ENCODE measurements around the gene CDH23. TPM values are rescaled to one million over a fixed set of nuclear protein-coding genes. Genes with fewer than 3 reads are reported as not detected.

The CDH23 gene
- total and polyA plus RNA-seq, 8 donors = 3.4 to 64.6 (median 9.9) TPM

DNA sequence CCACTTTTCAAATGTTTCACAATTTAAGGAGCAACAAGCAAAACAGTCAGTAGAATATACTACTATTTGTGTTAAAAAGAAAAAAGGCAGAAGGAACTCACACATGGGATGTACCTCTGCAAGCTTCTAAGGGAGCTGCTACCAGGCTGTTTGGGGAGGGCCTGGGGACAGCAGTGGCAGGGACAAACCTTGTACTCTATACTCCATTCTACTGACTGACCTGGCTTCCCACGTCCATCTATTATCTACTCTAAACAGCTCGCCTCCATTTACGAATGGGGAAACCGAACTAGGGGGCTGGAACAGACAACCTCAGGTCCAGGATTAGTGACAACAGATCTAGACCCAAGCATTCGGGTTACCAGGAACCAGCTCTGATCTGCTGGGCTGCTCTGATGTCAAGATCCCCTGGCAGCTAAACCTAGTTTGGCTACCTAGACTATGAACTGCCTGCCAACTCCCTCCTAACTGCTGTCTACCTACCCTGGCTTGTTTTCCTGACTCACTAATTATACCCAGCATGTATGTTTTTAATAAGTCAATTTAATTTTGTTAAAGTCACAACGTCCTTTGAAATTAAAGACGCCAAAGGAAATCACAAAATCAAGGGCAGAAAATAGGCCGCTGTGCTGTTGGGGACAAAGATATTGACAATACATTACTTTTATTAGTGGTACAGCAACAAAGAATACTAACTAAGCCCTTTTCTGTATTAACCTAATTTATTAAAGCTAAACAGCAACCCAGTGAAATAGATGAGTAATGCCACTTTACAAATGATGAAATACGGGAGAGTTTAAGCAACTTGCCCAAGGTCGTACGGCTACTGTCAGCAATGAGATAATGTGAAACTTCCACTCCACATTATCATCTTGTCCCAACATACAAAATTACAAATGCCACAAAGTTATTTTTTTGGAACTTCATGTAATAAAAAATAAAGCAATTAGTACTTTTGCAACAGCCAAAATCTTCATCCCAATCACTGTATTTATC is 449.0 kb downstream of the CDH23 start:
- TF ChIP-seq, protein P1, sequence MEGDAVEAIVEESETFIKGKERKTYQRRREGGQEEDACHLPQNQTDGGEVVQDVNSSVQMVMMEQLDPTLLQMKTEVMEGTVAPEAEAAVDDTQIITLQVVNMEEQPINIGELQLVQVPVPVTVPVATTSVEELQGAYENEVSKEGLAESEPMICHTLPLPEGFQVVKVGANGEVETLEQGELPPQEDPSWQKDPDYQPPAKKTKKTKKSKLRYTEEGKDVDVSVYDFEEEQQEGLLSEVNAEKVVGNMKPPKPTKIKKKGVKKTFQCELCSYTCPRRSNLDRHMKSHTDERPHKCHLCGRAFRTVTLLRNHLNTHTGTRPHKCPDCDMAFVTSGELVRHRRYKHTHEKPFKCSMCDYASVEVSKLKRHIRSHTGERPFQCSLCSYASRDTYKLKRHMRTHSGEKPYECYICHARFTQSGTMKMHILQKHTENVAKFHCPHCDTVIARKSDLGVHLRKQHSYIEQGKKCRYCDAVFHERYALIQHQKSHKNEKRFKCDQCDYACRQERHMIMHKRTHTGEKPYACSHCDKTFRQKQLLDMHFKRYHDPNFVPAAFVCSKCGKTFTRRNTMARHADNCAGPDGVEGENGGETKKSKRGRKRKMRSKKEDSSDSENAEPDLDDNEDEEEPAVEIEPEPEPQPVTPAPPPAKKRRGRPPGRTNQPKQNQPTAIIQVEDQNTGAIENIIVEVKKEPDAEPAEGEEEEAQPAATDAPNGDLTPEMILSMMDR (IDR thresholded peaks at IDR 0.05) = no peak
- peak; percentile 27 to 41 (median 30) for ATAC-seq
- H3K4me1 ChIP-seq = peaks cover 17 to 58% (median 44%) of the 10 kb centered on the region in 3 donors
- intact Hi-C loops (cut with DNase I) = no loop called here
- no peaks in the 10 kb centered on the region for H3K36me3 ChIP-seq
- H3K27ac ChIP-seq = peak overlapping the region in 2 of 4 donors; percentile 30 to 98
- no peaks in the 10 kb centered on the region for H3K27me3 ChIP-seq
- no peak for DNase-seq
- H3K9me3 ChIP-seq = no peaks in the 10 kb centered on the region
- no peak overlapping the region for H3K4me3 ChIP-seq
- no peak for FAIRE-seq
- 41 to 42% methylated on average over 11 of the region's 11 CpGs for WGBS, 2 donors

DNA sequence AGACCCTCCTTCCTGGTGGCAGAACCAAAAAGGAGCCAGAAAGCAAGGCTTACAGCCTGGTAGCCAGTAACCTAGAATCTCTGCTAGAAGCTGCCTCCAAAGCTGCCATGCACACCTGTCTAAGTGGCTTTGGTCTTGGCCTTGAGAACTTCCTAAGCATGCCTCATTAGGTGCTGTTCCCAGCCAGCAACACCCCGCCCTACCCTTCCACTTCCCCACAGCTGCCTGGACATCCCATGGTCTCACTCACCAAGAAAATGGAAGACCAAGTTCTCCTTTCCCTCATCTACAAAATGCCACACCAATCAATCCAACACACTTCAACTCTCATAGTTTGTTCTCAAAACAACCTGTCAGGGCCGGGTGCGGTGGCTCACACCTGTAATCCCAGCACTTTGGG is 450.1 kb downstream of the CDH23 start:
- peak in 3 of 6 donors; percentile 64 to 68 (median 67) for DNase-seq
- H3K36me3 ChIP-seq = no peaks in the 10 kb centered on the region
- H3K27ac ChIP-seq = peak overlapping the region in 3 of 4 donors; percentile 5 to 98 (median 48)
- peak in 2 of 4 donors; percentile 31 to 38 for ATAC-seq
- H3K9me3 ChIP-seq = no peaks in the 10 kb centered on the region
- intact Hi-C loops (cut with DNase I) = no loop called here
- H3K4me3 ChIP-seq = no peak overlapping the region
- no peak for FAIRE-seq
- TF ChIP-seq, protein P1 (IDR thresholded peaks at IDR 0.05) = no peak
- H3K4me1 ChIP-seq = peaks cover 17 to 55% (median 44%) of the 10 kb centered on the region in 3 donors
- 53 to 55% methylated on average over 3 of the region's 3 CpGs for WGBS, 2 donors
- H3K27me3 ChIP-seq = no peaks in the 10 kb centered on the region

DNA sequence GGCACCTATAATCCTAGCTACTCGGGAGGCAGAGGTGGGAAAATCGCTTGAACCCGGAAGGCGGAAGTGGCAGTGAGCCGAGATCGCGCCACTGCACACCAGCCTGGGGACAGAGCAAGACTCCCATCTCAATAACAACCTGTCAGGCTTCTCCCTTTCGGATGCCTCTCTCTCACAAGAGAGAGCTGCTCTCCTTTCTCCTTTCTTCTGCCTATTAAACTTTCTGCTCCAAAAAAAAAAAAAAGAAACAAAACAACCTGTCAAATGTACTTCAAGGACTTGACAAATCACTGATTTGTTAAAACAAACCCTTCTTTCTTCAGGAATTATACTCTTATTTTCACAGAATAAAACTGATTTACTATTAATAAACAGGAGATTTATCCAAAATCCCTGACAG is 450.7 kb downstream of the CDH23 start:
- TF ChIP-seq, protein P1 (IDR thresholded peaks at IDR 0.05) = no peak
- FAIRE-seq = no peak
- no peak for DNase-seq
- WGBS, 2 donors = 89 to 92% methylated on average over 8 of the region's 8 CpGs
- H3K36me3 ChIP-seq = no peaks in the 10 kb centered on the region
- ATAC-seq = no peak
- peak overlapping the region in 2 of 4 donors; percentile 48 to 98 for H3K27ac ChIP-seq
- H3K4me1 ChIP-seq = peaks cover 17 to 55% (median 44%) of the 10 kb centered on the region in 3 donors
- no peak overlapping the region for H3K4me3 ChIP-seq
- H3K9me3 ChIP-seq = no peaks in the 10 kb centered on the region
- intact Hi-C loops (cut with DNase I) = no loop called here
- no peaks in the 10 kb centered on the region for H3K27me3 ChIP-seq

DNA sequence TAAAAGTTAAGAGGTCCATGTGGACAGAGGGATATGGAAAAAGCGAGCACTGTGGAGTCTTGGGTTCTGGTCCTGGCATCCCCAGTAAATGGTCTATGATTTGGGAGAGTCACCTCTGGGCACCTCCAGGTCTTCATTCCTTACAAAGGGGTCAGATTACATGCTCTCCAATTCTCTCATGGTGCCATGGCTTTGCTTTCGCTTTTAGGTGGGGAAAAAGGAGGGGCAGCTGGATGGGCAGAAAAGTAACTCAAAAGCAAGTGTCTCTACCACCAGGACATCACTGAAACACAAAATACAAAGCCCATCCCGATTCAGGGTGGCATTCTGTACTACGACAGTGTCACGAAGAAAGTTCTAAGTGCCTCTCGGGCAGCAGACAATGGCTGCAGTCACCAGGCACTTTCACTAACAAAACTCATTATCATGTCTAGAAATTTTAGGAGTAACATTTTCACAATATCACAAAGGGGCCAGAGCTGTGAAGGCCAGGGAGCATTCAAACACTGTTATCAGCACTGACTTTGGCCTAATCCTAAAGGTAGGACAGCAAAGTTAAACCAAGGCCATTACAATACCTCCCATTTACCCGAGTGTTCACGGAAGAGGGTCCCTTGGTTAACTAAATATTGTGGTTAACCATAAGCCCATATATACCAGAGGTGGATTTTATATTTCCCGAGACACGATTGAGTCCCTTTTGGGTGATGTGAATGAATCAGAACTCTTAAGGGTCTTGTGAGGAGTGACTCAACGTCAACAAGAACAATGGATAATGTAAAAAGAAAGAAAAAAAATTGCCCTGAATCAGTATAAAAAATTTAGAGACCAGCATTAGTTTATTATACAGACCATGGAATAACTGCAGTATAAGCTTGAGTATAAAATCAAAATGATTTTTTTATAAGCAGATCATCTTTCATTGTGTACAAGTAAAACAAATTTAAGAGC is 451.9 kb downstream of the CDH23 start:
- intact Hi-C loops (cut with DNase I) = no loop called here
- DNase-seq = no peak
- ATAC-seq = no peak
- WGBS, 2 donors = 61 to 67% methylated on average over 11 of the region's 11 CpGs
- TF ChIP-seq, protein P1 (IDR thresholded peaks at IDR 0.05) = no peak
- FAIRE-seq = no peak
- Histone ChIP-seq H3K4me1 (peaks cover 17 to 47% (median 36%) of the 10 kb centered on the region in 3 donors), H3K9me3 (no peaks in the 10 kb centered on the region), H3K27ac (peak overlapping the region in 2 of 4 donors; percentile 48 to 98), H3K27me3 (no peaks in the 10 kb centered on the region), H3K4me3 (peak overlapping the region in 2 of 4 donors; percentile 94 to 100), H3K36me3 (no peaks in the 10 kb centered on the region)
